Uterus (tissue), 4 donors: ENCODE measurements around the gene ATXN10. TPM values are rescaled to one million over a fixed set of nuclear protein-coding genes. Genes with fewer than 3 reads are reported as not detected.

Experiments used
- DNase-seq, 2 donors: peaks; one replicate each; pipeline ENCODE4 v3.0.0-alpha.2; 2019 to 2020
- H3K27ac ChIP-seq, 2 donors: fragments of 200-600 bp; sonication (generic); 1 replicate in 1 of 2; 2 replicates in 1 of 2; pipeline ENCODE4 v1.5.1; 2016 to 2018
- H3K27me3 ChIP-seq, 2 donors: fragments of 200-600 bp; sonication (generic); one replicate each; pipeline ENCODE4 v1.5.1; 2018 to 2019; ENCODE audit warnings: control low read depth in 1 of 2
- H3K36me3 ChIP-seq, 2 donors: fragments of 200-600 bp; sonication (generic); one replicate each; pipeline ENCODE4 v1.5.1; 2019; ENCODE audit warnings: control low read depth in 1 of 2
- H3K4me1 ChIP-seq, 2 donors: fragments of 200-600 bp; sonication (generic); one replicate each; pipeline ENCODE4 v1.5.1; 2018 to 2019; ENCODE audit warnings: control low read depth in 1 of 2
- H3K4me3 ChIP-seq, 2 donors: fragments of 200-600 bp; sonication (generic); 1 replicate in 1 of 2; 2 replicates in 1 of 2; pipeline ENCODE4 v1.5.1; 2018 to 2019; ENCODE audit warnings: mild to moderate bottlenecking in 1 of 2
- H3K9me3 ChIP-seq, 2 donors: fragments of 200-600 bp; sonication (generic); one replicate each; pipeline ENCODE4 v1.5.1; 2019; ENCODE audit warnings: control low read depth in 1 of 2
- POLR2A ChIP-seq, 2 donors: fragments of 450-650 bp; IDR thresholded peaks; one replicate each; pipeline ENCODE4 v1.6.1; 2016; ENCODE audit warnings: antibody characterized with exemption in 2 of 2, mild to moderate bottlenecking in 1 of 2, moderate library complexity in 1 of 2
- intact Hi-C: fragments of 100-400 bp; cut with DNase I; formaldehyde crosslinking; loops from one replicate; pipeline ENCODE4 v1.15.1; 2023; ENCODE audit warnings: low total_unique reads
- total RNA-seq, 4 donors: library from RNA; depleted of rRNA in 3 of 4; stranded (reverse); fragments of >200 nt in 3 of 4; gene quantifications; one replicate each; pipeline versions ENCODE4 v1.1.0 to v1.2.4, GENCODE V29; 2014 to 2023
- TF ChIP-seq, protein P1 (sequence below), 4 experiments: fragments of 200-600 bp in 2 of 4; fragments of 450-650 bp in 2 of 4; sonication (generic) in 2 of 4; IDR thresholded peaks; one replicate each; pipeline ENCODE4 v1.5.1; 2016 to 2019; ENCODE audit warnings: antibody characterized with exemption in 4 of 4, mild to moderate bottlenecking in 2 of 4, moderate library complexity in 1 of 4
- donor health status: DM: yes; HTN: yes; CAD: no.

Gene ATXN10
- total RNA-seq, 4 donors from 2014 or later: 251 to 258 (median 253) TPM

DNA sequence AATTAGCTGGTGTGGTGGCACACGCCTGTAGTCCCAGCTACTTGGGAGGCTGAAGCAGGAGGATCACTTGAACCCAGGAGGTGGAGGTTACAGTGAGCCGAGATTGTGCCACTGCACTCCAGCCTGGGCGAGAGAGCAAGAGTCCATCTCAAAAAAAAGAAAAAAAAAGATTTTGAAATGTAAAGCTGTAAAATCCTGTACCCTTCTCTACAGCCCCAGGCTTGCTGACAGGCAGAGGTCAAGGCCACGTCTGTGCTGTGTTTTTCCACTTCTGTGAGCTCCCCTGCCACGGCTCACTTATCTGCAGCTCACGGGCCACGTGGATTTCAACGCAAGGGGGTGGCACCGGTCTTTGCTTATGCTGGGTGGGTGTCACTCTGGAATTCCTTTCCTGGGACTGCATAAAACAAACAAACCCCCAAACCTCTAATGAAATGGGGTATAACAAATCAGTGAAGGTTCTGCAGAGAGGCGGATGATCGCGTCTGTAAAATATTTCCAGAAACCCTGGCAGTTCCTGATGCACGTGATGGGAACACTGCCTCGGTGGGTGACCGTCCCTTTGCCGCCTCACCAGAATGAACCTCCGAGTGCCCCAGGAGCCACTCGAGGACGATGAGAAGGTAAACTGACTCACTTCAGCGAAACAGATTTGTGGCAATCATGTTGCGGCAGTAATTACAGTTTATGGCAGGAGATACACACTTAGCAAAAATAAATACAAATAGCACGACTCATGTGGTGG lies 44.0 kb upstream of the ATXN10 start:
- TF ChIP-seq POLR2A (IDR thresholded peaks at IDR 0.05): no peak
- TF ChIP-seq, protein P1, sequence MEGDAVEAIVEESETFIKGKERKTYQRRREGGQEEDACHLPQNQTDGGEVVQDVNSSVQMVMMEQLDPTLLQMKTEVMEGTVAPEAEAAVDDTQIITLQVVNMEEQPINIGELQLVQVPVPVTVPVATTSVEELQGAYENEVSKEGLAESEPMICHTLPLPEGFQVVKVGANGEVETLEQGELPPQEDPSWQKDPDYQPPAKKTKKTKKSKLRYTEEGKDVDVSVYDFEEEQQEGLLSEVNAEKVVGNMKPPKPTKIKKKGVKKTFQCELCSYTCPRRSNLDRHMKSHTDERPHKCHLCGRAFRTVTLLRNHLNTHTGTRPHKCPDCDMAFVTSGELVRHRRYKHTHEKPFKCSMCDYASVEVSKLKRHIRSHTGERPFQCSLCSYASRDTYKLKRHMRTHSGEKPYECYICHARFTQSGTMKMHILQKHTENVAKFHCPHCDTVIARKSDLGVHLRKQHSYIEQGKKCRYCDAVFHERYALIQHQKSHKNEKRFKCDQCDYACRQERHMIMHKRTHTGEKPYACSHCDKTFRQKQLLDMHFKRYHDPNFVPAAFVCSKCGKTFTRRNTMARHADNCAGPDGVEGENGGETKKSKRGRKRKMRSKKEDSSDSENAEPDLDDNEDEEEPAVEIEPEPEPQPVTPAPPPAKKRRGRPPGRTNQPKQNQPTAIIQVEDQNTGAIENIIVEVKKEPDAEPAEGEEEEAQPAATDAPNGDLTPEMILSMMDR (IDR thresholded peaks at IDR 0.05): no peak
- Histone ChIP-seq H3K4me1 (no peaks in the 10 kb centered on the region), H3K4me3 (no peak overlapping the region), H3K36me3 (no peaks in the 10 kb centered on the region), H3K27me3 (no peaks in the 10 kb centered on the region), H3K9me3 (no peaks in the 10 kb centered on the region), H3K27ac (no peak overlapping the region)
- no peak for DNase-seq
- intact Hi-C loops: no loop called here

DNA sequence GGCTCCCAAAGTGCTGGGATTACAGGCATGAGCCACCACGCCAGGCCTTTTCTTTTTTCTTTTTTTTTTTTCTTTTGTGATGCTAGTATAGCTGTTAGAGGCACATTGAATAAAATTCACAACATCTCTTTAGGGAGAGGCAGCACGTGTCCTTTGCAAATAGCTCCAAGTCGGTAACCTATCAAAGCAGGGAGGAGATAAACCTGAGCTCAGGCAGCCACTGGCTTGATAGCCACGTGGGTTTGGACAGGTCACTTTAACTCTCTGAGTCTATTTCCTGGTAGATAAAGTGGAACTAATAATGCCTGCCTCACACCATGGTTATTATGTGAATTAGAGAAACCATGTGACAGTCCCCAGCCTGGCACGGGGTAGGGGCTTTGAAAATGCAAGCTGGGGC lies 43.1 kb upstream of the ATXN10 start:
- Histone ChIP-seq H3K4me3 (no peak overlapping the region), H3K27me3 (no peaks in the 10 kb centered on the region), H3K27ac (no peak overlapping the region), H3K4me1 (no peaks in the 10 kb centered on the region), H3K9me3 (no peaks in the 10 kb centered on the region), H3K36me3 (no peaks in the 10 kb centered on the region)
- TF ChIP-seq, protein P1 (IDR thresholded peaks at IDR 0.05): no peak
- no peak for TF ChIP-seq POLR2A (IDR thresholded peaks at IDR 0.05)
- intact Hi-C loops: no loop called here
- no peak for DNase-seq

DNA sequence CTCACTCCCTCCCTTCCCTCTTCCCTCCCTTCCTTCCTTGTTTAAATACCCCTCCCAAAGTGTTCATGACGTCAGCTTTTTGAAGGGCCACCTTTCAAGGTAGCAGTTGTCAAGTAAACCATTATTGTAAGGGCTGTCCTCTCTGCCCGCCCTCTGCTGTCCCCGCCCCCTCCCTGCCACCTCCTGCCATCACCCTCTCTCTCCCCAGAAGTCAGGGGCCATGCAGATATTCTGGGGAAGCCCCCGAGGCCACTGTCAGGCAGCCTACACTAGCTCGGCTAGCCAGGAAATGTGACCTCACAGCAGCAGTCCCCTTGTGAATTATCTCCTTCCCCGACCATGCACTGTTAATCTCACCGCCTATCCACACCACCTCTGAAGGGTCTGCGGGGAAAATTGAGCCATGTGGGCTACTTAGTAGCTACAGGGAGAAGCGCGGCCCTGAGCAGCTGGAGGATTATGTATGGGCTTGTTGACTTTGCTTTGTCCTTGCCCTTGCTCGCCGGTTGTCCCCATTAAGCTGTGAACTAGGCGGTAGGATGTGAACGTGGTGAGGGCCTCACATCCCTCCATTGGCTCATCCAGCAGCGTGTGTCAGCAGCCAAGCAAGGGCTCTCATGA lies 42.1 kb upstream of the ATXN10 start:
- intact Hi-C loops: no loop called here
- Histone ChIP-seq H3K27ac (no peak overlapping the region), H3K27me3 (no peaks in the 10 kb centered on the region), H3K9me3 (no peaks in the 10 kb centered on the region), H3K4me3 (no peak overlapping the region), H3K36me3 (no peaks in the 10 kb centered on the region), H3K4me1 (no peaks in the 10 kb centered on the region)
- no peak for DNase-seq
- TF ChIP-seq, protein P1 (IDR thresholded peaks at IDR 0.05): no peak
- TF ChIP-seq POLR2A (IDR thresholded peaks at IDR 0.05): no peak

GRCh38 chr22:45630436-45630835 lies 41.2 kb upstream of the ATXN10 start:
- Histone ChIP-seq H3K4me3 (no peak overlapping the region), H3K9me3 (no peaks in the 10 kb centered on the region), H3K27me3 (no peaks in the 10 kb centered on the region), H3K4me1 (no peaks in the 10 kb centered on the region), H3K27ac (no peak overlapping the region), H3K36me3 (no peaks in the 10 kb centered on the region)
- TF ChIP-seq, protein P1 (IDR thresholded peaks at IDR 0.05): no peak
- no peak for TF ChIP-seq POLR2A (IDR thresholded peaks at IDR 0.05)
- intact Hi-C loops: no loop called here
- DNase-seq: no peak

DNA sequence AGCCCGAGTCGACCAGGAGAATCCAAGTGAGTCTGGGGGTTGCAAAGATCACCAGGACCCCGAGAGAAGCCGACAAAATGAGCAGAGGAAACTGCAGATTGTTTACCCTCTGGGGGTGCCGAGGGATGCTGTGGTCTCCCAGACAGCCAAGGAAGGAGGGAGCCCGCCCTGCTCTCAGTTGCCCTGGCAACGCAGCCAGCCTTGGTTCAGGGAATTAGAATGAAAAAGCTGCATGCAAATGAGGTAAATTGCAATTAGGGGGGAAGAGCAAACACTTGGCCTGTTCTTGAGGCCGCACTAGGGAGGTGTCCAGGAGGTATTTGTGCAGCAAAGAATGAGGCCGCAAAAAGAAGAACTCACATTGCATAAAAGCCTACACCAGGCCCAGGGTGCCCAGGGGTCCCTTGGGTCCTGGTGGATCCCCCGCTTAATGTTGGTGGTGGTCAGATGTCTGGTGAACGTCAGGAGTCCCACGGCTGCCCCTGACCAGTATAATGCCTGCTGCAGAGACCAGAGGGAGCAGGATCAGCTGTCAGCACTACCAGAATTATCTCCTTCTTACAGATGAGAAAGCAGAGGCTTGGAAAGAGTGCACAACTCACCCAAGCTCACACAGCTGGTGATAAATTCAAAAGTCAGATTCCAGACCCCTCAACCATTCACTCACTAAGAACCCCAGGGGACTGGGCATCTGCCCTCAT lies 40.3 kb upstream of the ATXN10 start:
- Histone ChIP-seq H3K27me3 (no peaks in the 10 kb centered on the region), H3K4me1 (no peaks in the 10 kb centered on the region), H3K4me3 (no peak overlapping the region), H3K27ac (no peak overlapping the region), H3K36me3 (no peaks in the 10 kb centered on the region), H3K9me3 (no peaks in the 10 kb centered on the region)
- DNase-seq: no peak
- intact Hi-C loops: no loop called here
- no peak for TF ChIP-seq POLR2A (IDR thresholded peaks at IDR 0.05)
- TF ChIP-seq, protein P1 (IDR thresholded peaks at IDR 0.05): no peak
